Hypothalamus (tissue), 51 donors: ENCODE data around the gene WFDC13.
A peak's percentile ranks its signal among the peaks of the same experiment; 100 is the strongest.
"Not testable (repeated sequence)": the region's sequence is repeated elsewhere in the genome, so short reads cannot be mapped to it uniquely, and the experiment has no call there.

Experiments
- DNase-seq, 51 donors: peaks; one replicate each; lab custom pipeline; 2025; lab: John Stamatoyannopoulos, UW

WFDC13 gene

GRCh38 chr20:45701873-45702272 lies at the start of gene WFDC13:
WFDC13 (plus strand) TSS chr20:45702038; CDS start chr20:45702124, 86 bp downstream.
- DNase-seq, result no peak

DNA sequence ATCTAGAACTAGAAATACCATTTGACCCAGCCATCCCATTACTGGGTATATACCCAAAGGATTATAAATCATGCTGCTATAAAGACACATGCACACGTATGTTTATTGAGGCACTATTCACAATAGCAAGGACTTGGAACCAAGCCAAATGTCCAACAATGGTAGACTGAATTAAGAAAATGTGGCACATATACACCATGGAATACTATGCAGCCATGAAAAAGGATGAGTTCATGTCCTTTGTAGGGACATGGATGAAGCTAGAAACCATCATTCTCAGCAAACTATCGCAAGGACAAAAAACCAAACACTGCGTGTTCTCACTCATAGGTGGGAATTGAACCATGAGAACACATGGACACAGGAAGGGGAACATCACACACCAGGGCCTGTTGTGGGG lies 44.8 kb upstream of the WFDC13 start:
- DNase-seq, result not testable (repeated sequence)

- no peak for DNase-seq
These were observed 31.7 kb upstream of the WFDC13 start, which contains the start of gene WFDC11 for GRCh38 chr20:45670139-45670538. WFDC11 (minus strand) TSS chr20:45670239; CDS start chr20:45650600, 19,639 bp downstream.

DNA sequence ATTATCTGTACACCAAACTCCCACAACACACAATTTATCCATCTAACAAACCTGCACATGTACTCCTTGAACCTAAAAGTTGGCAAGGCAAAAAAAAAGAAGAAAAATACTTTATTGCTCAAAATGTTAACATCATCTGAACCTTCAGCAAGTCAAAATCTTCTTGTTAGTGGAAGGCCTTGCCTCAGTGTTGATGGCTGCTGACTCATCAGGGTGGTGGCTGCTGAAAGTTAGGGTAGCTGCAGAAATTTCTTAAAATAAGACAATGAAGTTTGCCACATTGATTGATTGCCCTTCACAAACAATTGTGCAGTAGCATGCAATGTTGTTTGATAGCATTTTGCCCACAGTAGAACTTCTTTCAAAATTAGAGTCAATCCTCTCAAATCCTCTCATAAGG lies 29.1 kb upstream of the WFDC13 start:
- no peak for DNase-seq

DNA sequence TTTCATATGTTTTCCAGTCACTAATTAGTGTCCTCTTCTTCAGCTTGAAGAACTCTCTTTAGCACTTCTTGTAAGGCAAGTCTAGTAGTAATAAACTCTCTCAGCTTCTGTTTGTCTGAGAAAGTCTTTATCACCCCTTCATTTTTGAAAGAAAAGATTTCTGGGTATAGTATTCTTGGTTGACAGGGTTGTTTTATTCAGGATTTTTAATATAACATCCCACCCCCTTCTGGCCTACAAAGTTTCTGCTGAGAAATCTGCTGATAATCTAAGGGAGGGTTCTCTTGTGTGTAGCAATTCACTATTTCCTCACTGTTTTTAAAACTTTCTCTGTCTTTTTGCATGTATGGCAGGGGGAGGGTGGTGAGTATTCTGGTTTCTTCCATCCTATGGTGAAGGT lies 22.2 kb upstream of the WFDC13 start:
- DNase-seq, result no peak

GRCh38 chr20:45685896-45686295 lies 15.9 kb upstream of the WFDC13 start:
- DNase-seq, result no peak

DNA sequence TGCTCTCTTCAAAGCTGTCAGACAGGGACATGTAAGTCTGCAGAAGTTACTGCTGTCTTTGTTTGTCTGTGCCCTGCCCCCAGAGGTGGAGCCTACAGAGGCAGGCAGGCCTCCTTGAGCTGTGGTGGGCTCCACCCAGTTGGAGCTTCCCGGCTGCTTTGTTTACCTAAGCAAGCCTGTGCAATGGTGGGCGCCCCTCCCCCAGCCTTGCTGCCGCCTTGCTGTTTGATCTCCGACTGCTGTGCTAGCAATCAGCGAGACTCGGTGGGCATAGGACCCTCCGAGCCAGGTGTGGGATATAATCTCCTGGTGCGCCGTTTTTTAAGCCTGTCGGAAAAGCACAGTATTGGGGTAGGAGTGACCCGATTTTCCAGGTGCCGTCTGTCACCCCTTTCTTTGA lies 8.5 kb upstream of the WFDC13 start:
- not testable (repeated sequence) for DNase-seq

DNA sequence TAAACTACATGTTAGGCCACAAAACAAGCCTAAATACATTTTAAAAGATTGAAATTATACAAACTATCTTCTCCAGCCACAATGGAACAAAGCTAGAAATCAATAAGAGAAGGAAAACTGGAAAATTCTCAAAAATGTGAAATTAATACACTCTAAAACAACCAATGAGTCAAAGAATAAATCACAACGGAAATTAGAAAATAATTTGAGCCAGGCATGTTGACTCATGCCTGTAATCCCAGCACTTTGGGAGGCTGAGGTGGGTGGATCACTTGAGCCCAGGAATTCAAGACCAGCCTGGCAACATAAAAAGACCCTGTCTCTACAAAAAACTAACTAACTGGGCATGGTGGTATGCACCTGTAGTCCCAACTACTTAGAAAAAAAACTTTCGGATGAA lies 6.3 kb upstream of the WFDC13 start:
- DNase-seq, result no peak

DNA sequence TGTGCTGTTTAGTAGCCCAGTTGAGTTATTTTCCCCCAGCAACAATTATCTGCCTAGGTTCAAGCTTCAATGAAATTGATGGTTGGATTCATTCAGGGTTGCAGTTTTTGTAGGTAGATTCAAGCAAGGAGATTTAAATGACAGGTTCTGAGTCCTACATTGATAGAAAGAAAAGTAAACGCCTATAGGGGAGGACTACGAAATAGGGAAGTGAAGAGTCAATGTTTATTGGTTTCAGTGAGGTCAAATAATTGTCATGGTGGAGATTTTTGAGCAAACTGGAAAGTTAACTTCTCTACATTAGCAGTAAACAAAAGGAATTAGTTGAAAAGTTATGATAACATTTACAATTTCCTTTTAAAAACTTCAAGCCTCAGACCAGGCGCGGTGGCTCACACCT lies 734 bp upstream of the WFDC13 start:
- no peak for DNase-seq

DNA sequence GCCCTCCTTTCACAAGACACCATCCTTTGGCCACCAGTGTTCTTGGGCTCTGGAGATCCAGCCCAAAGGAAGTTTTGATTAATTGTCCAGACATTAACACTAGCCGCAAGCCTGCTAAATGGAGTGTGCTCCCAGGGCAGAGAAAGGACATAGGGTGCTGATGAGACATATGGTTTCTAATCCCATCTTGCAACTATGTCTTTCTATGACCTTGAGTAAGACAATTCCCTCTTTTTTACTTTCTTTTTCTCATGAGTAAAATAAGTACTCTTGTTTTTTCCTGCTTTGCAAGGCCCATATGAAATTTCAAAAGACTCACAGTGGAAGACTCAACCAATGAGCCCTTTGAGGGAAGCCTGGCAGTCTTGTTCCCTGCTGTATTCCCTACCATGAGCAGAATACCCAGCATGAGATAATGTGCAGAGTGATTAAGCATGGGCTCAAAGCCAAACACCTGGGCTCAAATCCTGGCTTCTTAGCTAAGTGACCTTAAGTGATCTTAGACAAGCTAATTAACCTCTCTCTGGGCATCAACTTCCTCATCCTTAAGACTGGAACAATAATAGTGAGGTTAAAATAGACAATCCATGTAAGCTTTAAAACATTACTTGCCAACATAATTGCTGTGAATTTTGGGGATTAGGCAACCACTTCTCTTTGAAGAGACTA lies 3.3 kb downstream of the WFDC13 start, which contains the start of gene WFDC10B:
Gene WFDC10B, minus strand, starts transcription at position 51 of the 669 bp plus-strand sequence. CDS start 19,027 bp downstream, outside the sequence.
- DNase-seq, result peak in 1 of 51 donors; percentile 0

DNA sequence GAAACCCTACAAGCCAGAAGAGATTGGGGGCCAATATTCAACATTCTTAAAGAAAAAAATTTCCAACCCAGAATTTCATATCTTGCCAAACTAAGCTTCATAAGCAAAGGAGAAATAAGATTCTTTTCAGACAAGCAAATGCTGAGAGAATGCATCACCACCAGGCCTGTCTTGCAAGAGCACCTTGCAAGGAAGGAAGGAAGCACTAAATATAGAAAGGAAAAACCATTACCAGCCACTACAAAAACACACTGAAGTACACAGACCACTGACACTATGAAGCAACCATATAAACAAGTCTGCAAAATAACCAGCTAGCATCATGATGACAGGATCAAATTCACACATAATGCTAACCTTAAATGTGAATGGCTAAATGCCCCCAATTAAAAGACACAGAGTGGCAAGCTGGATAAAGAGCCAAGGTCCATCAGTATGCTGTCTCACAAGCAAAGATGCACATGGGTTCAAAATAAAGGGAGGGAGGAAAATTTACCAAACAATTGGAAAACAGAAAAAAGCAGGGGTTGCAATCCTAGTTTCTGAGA lies 14.4 kb downstream of the WFDC13 start:
- not testable (repeated sequence) for DNase-seq

GRCh38 chr20:45722047-45722446 lies 20.2 kb downstream of the WFDC13 start, which contains the start of gene SPINT4:
SPINT4 (plus strand) TSS chr20:45722347; CDS start chr20:45722368, 21 bp downstream.
- DNase-seq, result no peak

- DNase-seq, result no peak
These were observed 23.3 kb downstream of the WFDC13 start for GRCh38 chr20:45725134-45725533.

DNA sequence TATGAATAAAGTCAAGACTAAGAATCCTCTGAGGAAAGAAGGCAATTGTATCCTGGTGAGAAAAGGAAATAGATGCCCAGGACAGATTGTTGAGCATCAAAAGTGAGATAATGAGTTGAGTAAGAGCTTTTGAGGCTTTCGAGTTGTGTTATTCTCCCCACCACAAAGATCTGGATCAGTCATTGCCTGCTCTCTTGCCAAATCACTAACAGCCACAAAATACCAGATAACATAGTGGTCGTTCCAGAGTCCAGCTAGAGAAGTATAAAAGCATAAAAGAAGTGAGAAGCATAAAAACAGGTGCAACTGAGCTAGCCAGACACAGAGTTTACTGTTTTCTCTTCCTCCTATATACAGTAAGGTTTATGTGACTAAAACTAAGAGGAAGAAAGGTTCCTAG lies 25.2 kb downstream of the WFDC13 start:
- no peak for DNase-seq

- no peak for DNase-seq
These were observed 30.4 kb downstream of the WFDC13 start for GRCh38 chr20:45732199-45732598.

DNA sequence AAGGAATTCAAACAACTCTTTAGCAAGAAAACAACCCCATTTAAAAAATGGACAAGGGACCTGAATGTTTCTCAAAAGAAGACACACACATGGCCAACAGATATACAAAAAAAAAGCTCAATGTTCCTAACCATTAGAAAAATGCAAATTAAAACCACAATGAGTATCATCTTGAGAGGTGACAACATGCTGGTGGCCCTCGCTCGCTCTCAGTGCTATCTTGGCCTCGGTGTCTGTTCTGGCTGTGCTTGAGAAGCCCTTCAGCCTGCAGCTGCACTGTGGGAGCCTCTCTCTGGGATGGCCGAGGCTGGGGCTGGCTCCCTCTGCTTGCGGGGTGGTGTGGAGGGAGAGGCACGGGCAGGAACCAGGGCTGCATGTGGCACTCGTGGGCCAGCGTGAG lies 33.7 kb downstream of the WFDC13 start:
- no peak for DNase-seq

- DNase-seq, result no peak
These were observed 34.1 kb downstream of the WFDC13 start for GRCh38 chr20:45735988-45736387.

- DNase-seq, result no peak
These were observed 40.8 kb downstream of the WFDC13 start for GRCh38 chr20:45742596-45742995.

DNA sequence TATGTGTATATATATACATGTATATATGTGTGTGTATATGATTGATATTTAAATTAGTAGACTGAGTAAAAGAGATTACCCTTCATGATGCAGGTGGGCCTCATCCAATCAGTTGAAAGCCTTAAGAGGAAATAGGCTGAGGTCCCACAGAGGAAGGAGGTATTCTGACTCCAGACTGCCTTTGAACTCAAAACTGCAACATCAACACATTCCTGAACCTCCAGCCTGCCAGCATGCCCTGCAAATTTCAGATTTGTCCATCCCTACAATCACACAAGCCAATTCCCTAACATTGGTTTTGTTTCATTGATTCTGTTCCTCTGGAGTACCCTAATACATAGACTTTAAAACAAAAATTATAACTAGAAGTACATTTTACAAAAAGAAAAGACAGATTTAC lies 43.2 kb downstream of the WFDC13 start:
- DNase-seq, result no peak

- DNase-seq, result no peak
These were observed 49.9 kb downstream of the WFDC13 start for GRCh38 chr20:45751721-45752120.

DNA sequence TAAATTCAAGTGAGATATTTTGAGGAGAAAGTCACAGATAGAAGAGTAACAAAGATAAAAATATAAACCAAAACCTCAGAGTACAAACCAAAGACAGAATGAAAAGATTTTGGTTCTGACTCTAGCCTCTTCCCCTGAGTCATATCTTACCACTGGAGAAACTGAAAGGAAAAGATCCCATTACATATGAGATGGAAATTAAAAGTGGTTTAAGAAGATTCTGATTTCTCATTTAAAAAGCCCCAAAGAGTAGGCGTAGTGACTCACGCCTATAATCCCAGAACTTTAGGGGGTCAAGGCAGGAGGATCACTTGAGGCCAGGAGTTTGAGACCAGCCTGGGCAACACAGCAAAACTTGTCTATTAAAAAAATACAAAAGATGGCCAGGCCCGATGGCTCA lies 50.9 kb downstream of the WFDC13 start:
- no peak for DNase-seq

DNA sequence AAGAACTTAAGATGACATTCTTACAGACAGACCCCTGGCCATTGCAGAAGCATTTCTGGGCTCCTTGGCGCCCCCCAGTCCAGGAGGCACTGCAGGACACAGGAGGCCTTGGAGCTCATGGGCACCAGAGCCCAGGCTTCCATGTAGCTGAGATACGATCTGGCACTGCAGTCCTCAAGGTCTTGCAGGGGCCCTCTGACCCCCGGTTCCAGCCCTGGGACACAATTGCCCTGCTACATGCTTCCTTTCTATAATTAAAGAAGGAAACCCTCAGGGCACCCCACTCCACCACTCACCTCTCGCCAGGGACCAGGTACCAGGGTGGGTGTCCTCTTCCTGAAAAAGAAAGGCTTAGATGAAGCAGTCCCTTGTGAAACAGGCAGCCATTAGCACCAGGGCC lies 56.3 kb downstream of the WFDC13 start:
- DNase-seq, result no peak
